ENCODE results near the gene NYAP2.

The NYAP2 gene

GRCh38 chr2:225515033-225515432 lies 115.5 kb downstream of the NYAP2 start:
- H3K36me3 Mint-ChIP-seq (ENCODE audit: low read depth) = no peaks in the 10 kb centered on the region

GRCh38 chr2:225526760-225527390 lies 127.4 kb downstream of the NYAP2 start:
- Mint-ChIP-seq H3K27ac (no peak overlapping the region), H3K4me1 (ENCODE audit: low read depth) (no peaks in the 10 kb centered on the region), H3K36me3 (ENCODE audit: low read depth) (no peaks in the 10 kb centered on the region), H3K9me3 (peaks cover 9% of the 10 kb centered on the region), H3K27me3 (no peaks in the 10 kb centered on the region), H3K4me3 (no peak overlapping the region)
- intact Hi-C loops (cut with micrococcal nuclease) = no loop called here

More at GRCh38 chr2:225515033-225515432, 115.5 kb downstream of the NYAP2 start:
- Mint-ChIP-seq H3K4me1 (ENCODE audit: low read depth) (no peaks in the 10 kb centered on the region), H3K27me3 (no peaks in the 10 kb centered on the region), H3K27ac (no peak overlapping the region), H3K4me3 (no peak overlapping the region), H3K9me3 (no peaks in the 10 kb centered on the region)
- intact Hi-C loops (cut with micrococcal nuclease) = no loop called here

- H3K4me1 Mint-ChIP-seq (ENCODE audit: low read depth) = no peaks in the 10 kb centered on the region
- peaks cover 9% of the 10 kb centered on the region for H3K9me3 Mint-ChIP-seq
- no peaks in the 10 kb centered on the region for H3K27me3 Mint-ChIP-seq
- intact Hi-C loops (cut with micrococcal nuclease) = no loop called here
- no peaks in the 10 kb centered on the region for H3K36me3 Mint-ChIP-seq (ENCODE audit: low read depth)
- no peak overlapping the region for H3K27ac Mint-ChIP-seq
- no peak overlapping the region for H3K4me3 Mint-ChIP-seq
These were observed 132.0 kb downstream of the NYAP2 start for GRCh38 chr2:225531559-225531958.

GRCh38 chr2:225532096-225532495 lies 132.6 kb downstream of the NYAP2 start:
- Mint-ChIP-seq H3K9me3 (peaks cover 10% of the 10 kb centered on the region), H3K27ac (no peak overlapping the region), H3K4me1 (ENCODE audit: low read depth) (no peaks in the 10 kb centered on the region), H3K36me3 (ENCODE audit: low read depth) (no peaks in the 10 kb centered on the region), H3K4me3 (no peak overlapping the region), H3K27me3 (no peaks in the 10 kb centered on the region)
- intact Hi-C loops (cut with micrococcal nuclease) = no loop called here

- intact Hi-C loops (cut with micrococcal nuclease) = no loop called here
- no peaks in the 10 kb centered on the region for H3K36me3 Mint-ChIP-seq (ENCODE audit: low read depth)
These were observed 134.5 kb downstream of the NYAP2 start for GRCh38 chr2:225534037-225534436.

GRCh38 chr2:225534697-225535096 lies 135.2 kb downstream of the NYAP2 start:
- Mint-ChIP-seq H3K4me3 (no peak overlapping the region), H3K27me3 (no peaks in the 10 kb centered on the region), H3K4me1 (ENCODE audit: low read depth) (no peaks in the 10 kb centered on the region), H3K9me3 (peaks cover 15% of the 10 kb centered on the region), H3K36me3 (ENCODE audit: low read depth) (no peaks in the 10 kb centered on the region), H3K27ac (no peak overlapping the region)
- intact Hi-C loops (cut with micrococcal nuclease) = no loop called here

More at GRCh38 chr2:225534037-225534436, 134.5 kb downstream of the NYAP2 start:
- no peak overlapping the region for H3K27ac Mint-ChIP-seq
- no peaks in the 10 kb centered on the region for H3K27me3 Mint-ChIP-seq
- H3K4me1 Mint-ChIP-seq (ENCODE audit: low read depth) = no peaks in the 10 kb centered on the region
- H3K9me3 Mint-ChIP-seq = peaks cover 15% of the 10 kb centered on the region
- no peak overlapping the region for H3K4me3 Mint-ChIP-seq

GRCh38 chr2:225536036-225536435 lies 136.5 kb downstream of the NYAP2 start:
- Mint-ChIP-seq H3K9me3 (peaks cover 6% of the 10 kb centered on the region), H3K4me3 (no peak overlapping the region), H3K36me3 (ENCODE audit: low read depth) (no peaks in the 10 kb centered on the region), H3K27ac (no peak overlapping the region), H3K4me1 (ENCODE audit: low read depth) (no peaks in the 10 kb centered on the region), H3K27me3 (no peaks in the 10 kb centered on the region)
- intact Hi-C loops (cut with micrococcal nuclease) = no loop called here

- H3K27me3 Mint-ChIP-seq = no peaks in the 10 kb centered on the region
These were observed 144.1 kb downstream of the NYAP2 start for GRCh38 chr2:225543626-225544025.

GRCh38 chr2:225556461-225556860 lies 157.0 kb downstream of the NYAP2 start:
- Mint-ChIP-seq H3K27me3 (no peaks in the 10 kb centered on the region), H3K4me1 (ENCODE audit: low read depth) (no peaks in the 10 kb centered on the region), H3K9me3 (no peaks in the 10 kb centered on the region), H3K4me3 (no peak overlapping the region), H3K27ac (no peak overlapping the region), H3K36me3 (ENCODE audit: low read depth) (no peaks in the 10 kb centered on the region)
- intact Hi-C loops (cut with micrococcal nuclease) = no loop called here

More at GRCh38 chr2:225543626-225544025, 144.1 kb downstream of the NYAP2 start:
- intact Hi-C loops (cut with micrococcal nuclease) = no loop called here
- H3K36me3 Mint-ChIP-seq (ENCODE audit: low read depth) = no peaks in the 10 kb centered on the region
- H3K4me3 Mint-ChIP-seq = no peak overlapping the region
- no peak overlapping the region for H3K27ac Mint-ChIP-seq
- peaks cover 20% of the 10 kb centered on the region for H3K9me3 Mint-ChIP-seq
- no peaks in the 10 kb centered on the region for H3K4me1 Mint-ChIP-seq (ENCODE audit: low read depth)

- H3K27me3 Mint-ChIP-seq = no peaks in the 10 kb centered on the region
- H3K9me3 Mint-ChIP-seq = no peaks in the 10 kb centered on the region
- H3K27ac Mint-ChIP-seq = no peak overlapping the region
- H3K36me3 Mint-ChIP-seq (ENCODE audit: low read depth) = no peaks in the 10 kb centered on the region
- intact Hi-C loops (cut with micrococcal nuclease) = no loop called here
- H3K4me3 Mint-ChIP-seq = no peak overlapping the region
- H3K4me1 Mint-ChIP-seq (ENCODE audit: low read depth) = no peaks in the 10 kb centered on the region
These were observed 159.0 kb downstream of the NYAP2 start for GRCh38 chr2:225558399-225559071.

GRCh38 chr2:225559072-225559415 lies 159.5 kb downstream of the NYAP2 start:
- no peak overlapping the region for H3K4me3 Mint-ChIP-seq
- H3K27me3 Mint-ChIP-seq = no peaks in the 10 kb centered on the region
- no peaks in the 10 kb centered on the region for H3K9me3 Mint-ChIP-seq
- no peaks in the 10 kb centered on the region for H3K4me1 Mint-ChIP-seq (ENCODE audit: low read depth)
- no peak overlapping the region for H3K27ac Mint-ChIP-seq
- H3K36me3 Mint-ChIP-seq (ENCODE audit: low read depth) = no peaks in the 10 kb centered on the region
- intact Hi-C loops (cut with micrococcal nuclease) = no loop called here

- Mint-ChIP-seq H3K36me3 (ENCODE audit: low read depth) (no peaks in the 10 kb centered on the region), H3K4me1 (ENCODE audit: low read depth) (no peaks in the 10 kb centered on the region), H3K9me3 (peaks cover 5% of the 10 kb centered on the region), H3K27me3 (no peaks in the 10 kb centered on the region), H3K27ac (no peak overlapping the region), H3K4me3 (no peak overlapping the region)
- intact Hi-C loops (cut with micrococcal nuclease) = no loop called here
These were observed 167.3 kb downstream of the NYAP2 start for GRCh38 chr2:225566798-225567197.

- intact Hi-C loops (cut with micrococcal nuclease) = no loop called here
- H3K4me3 Mint-ChIP-seq = no peak overlapping the region
- H3K36me3 Mint-ChIP-seq (ENCODE audit: low read depth) = no peaks in the 10 kb centered on the region
- H3K9me3 Mint-ChIP-seq = peaks cover 10% of the 10 kb centered on the region
- H3K27ac Mint-ChIP-seq = no peak overlapping the region
- no peaks in the 10 kb centered on the region for H3K4me1 Mint-ChIP-seq (ENCODE audit: low read depth)
- no peaks in the 10 kb centered on the region for H3K27me3 Mint-ChIP-seq
These were observed 170.5 kb downstream of the NYAP2 start for GRCh38 chr2:225569995-225570394.

- peaks cover 10% of the 10 kb centered on the region for H3K9me3 Mint-ChIP-seq
- H3K27me3 Mint-ChIP-seq = no peaks in the 10 kb centered on the region
- no peaks in the 10 kb centered on the region for H3K36me3 Mint-ChIP-seq (ENCODE audit: low read depth)
- H3K4me3 Mint-ChIP-seq = no peak overlapping the region
- no peaks in the 10 kb centered on the region for H3K4me1 Mint-ChIP-seq (ENCODE audit: low read depth)
- no peak overlapping the region for H3K27ac Mint-ChIP-seq
- intact Hi-C loops (cut with micrococcal nuclease) = no loop called here
These were observed 174.1 kb downstream of the NYAP2 start for GRCh38 chr2:225573603-225574002.

Measured in dendritic cell treated with granulocyte-macrophage colony-stimulating factor and Interleukin-4, amounts not matched to agents 40 ng/mL and 50 ng/mL, for 4 days (primary cell).